Measurements from ENCODE around the gene FHIP1B.

GRCh38 chr11:6217722-6218121 lies 16.7 kb downstream of the FHIP1B start:
- TF ChIP-seq CTCF (optimal IDR thresholded peaks at IDR 0.05 in 1 of 3, IDR thresholded peaks at IDR 0.05 in 1 of 3, conservative IDR thresholded peaks at IDR 0.05 in 1 of 3; ENCODE audit: extremely low read depth in 1 of 3, insufficient read depth in 2 of 3, low read length in 3 of 3) (no peak), EZH2 (IDR thresholded peaks at IDR 0.05; ENCODE audit: low read length) (no peak)

Data from keratinocyte (primary cell).